ENCODE measurements around the gene DCAF17.
"Not testable (repeated sequence)": the region's sequence is repeated elsewhere in the genome, so short reads cannot be mapped to it uniquely, and the experiment has no call there.

The DCAF17 gene

GRCh38 chr2:171460537-171460936 lies 26.5 kb downstream of the DCAF17 start:
- no peak for DNase-seq

GRCh38 chr2:171469176-171469575 lies 35.1 kb downstream of the DCAF17 start:
- DNase-seq, result no peak

GRCh38 chr2:171470129-171470528 lies 36.1 kb downstream of the DCAF17 start:
- DNase-seq, result no peak

GRCh38 chr2:171475979-171476378 lies 42.0 kb downstream of the DCAF17 start:
- DNase-seq, result no peak

GRCh38 chr2:171478345-171478744 lies 44.3 kb downstream of the DCAF17 start:
- no peak for DNase-seq

- DNase-seq, result no peak
These were observed 45.3 kb downstream of the DCAF17 start for GRCh38 chr2:171479154-171479814.

GRCh38 chr2:171480908-171481307 lies 46.9 kb downstream of the DCAF17 start:
- DNase-seq, result no peak

- DNase-seq, result no peak
These were observed 48.3 kb downstream of the DCAF17 start for GRCh38 chr2:171482308-171482707.

- no peak for DNase-seq
These were observed 48.9 kb downstream of the DCAF17 start for GRCh38 chr2:171482877-171483276.

GRCh38 chr2:171483793-171484192 lies 49.8 kb downstream of the DCAF17 start:
- no peak for DNase-seq

GRCh38 chr2:171485116-171485515 lies 51.1 kb downstream of the DCAF17 start:
- no peak for DNase-seq

GRCh38 chr2:171487201-171487600 lies 53.2 kb downstream of the DCAF17 start:
- no peak for DNase-seq

- no peak for DNase-seq
These were observed 53.8 kb downstream of the DCAF17 start for GRCh38 chr2:171487803-171488259.

GRCh38 chr2:171490577-171490976 lies 56.6 kb downstream of the DCAF17 start:
- no peak for DNase-seq

- no peak for DNase-seq
These were observed 57.3 kb downstream of the DCAF17 start for GRCh38 chr2:171491292-171491691.

- DNase-seq, result no peak
These were observed 58.6 kb downstream of the DCAF17 start for GRCh38 chr2:171492664-171493063.

GRCh38 chr2:171497664-171498063 lies 63.6 kb downstream of the DCAF17 start:
- DNase-seq, result not testable (repeated sequence)

- no peak for DNase-seq
These were observed 71.3 kb downstream of the DCAF17 start for GRCh38 chr2:171505374-171505773.

GRCh38 chr2:171509945-171510731 lies 76.1 kb downstream of the DCAF17 start:
- DNase-seq, result no peak

- DNase-seq, result no peak
These were observed 78.0 kb downstream of the DCAF17 start for GRCh38 chr2:171512014-171512413.

- no peak for DNase-seq
These were observed 78.7 kb downstream of the DCAF17 start for GRCh38 chr2:171512683-171513195.

- no peak for DNase-seq
These were observed 79.7 kb downstream of the DCAF17 start for GRCh38 chr2:171513719-171514160.

- DNase-seq, result no peak
These were observed 81.0 kb downstream of the DCAF17 start for GRCh38 chr2:171514908-171515582.
